ENCODE results near the gene VWDE.
A peak's percentile ranks its signal among the peaks of the same experiment; 100 is the strongest.
"Not testable (repeated sequence)": the region's sequence is repeated elsewhere in the genome, so short reads cannot be mapped to it uniquely, and the experiment has no call there.

The VWDE gene

GRCh38 chr7:12403287-12404181, at the start of gene VWDE:
TSS of gene VWDE (minus strand) at chr7:12403865. CDS start at chr7:12403716, 149 bp downstream.
- no peak for DNase-seq

GRCh38 chr7:12453136-12453535, 49.5 kb upstream of the VWDE start:
- not testable (repeated sequence) for DNase-seq

- no peak for DNase-seq
Observed at GRCh38 chr7:12450615-12451014, 47.0 kb upstream of the VWDE start.

- DNase-seq = no peak
Observed at GRCh38 chr7:12444785-12445184, 41.1 kb upstream of the VWDE start.

- DNase-seq = no peak
Observed at GRCh38 chr7:12440229-12440628, 36.6 kb upstream of the VWDE start.

- DNase-seq = peak; percentile 52
Observed at GRCh38 chr7:12436896-12437535, 33.4 kb upstream of the VWDE start.

GRCh38 chr7:12436126-12436525, 32.5 kb upstream of the VWDE start:
- no peak for DNase-seq

- no peak for DNase-seq
Observed at GRCh38 chr7:12434012-12434642, 30.5 kb upstream of the VWDE start.

GRCh38 chr7:12431886-12432556, 28.4 kb upstream of the VWDE start:
- peak; percentile 73 for DNase-seq

GRCh38 chr7:12425311-12425710, 21.6 kb upstream of the VWDE start:
- no peak for DNase-seq

- DNase-seq = no peak
Observed at GRCh38 chr7:12423997-12424745, 20.5 kb upstream of the VWDE start.

GRCh38 chr7:12423355-12423996, 19.8 kb upstream of the VWDE start:
- DNase-seq = peak; percentile 77

- DNase-seq = peak; percentile 27
Observed at GRCh38 chr7:12422554-12423320, 19.1 kb upstream of the VWDE start.

GRCh38 chr7:12418452-12418851, 14.8 kb upstream of the VWDE start:
- DNase-seq = no peak

- no peak for DNase-seq
Observed at GRCh38 chr7:12415072-12415471, 11.4 kb upstream of the VWDE start.

GRCh38 chr7:12412407-12412806, 8.7 kb upstream of the VWDE start:
- DNase-seq = no peak

- no peak for DNase-seq
Observed at GRCh38 chr7:12410523-12410922, 6.9 kb upstream of the VWDE start.

- DNase-seq = no peak
Observed at GRCh38 chr7:12409097-12409711, 5.5 kb upstream of the VWDE start.

GRCh38 chr7:12407652-12408051, 4.0 kb upstream of the VWDE start:
- DNase-seq = not testable (repeated sequence)

GRCh38 chr7:12402365-12402725, 1.3 kb downstream of the VWDE start:
- no peak for DNase-seq

All from NCI-H226 (cell line).